GM12878 (cell line): ENCODE measurements around the gene MYO18B. TPM values are rescaled to one million over a fixed set of nuclear protein-coding genes. Genes with fewer than 3 reads are reported as not detected.

Experiments used
- ATAC-seq: fragments of 200-7000 bp; cut with Tn5 transposase; 3 replicates; pipeline ENCODE4 v1.9.1; 2020; ENCODE audit warnings: mild to moderate bottlenecking, moderate library complexity
- BruUV-seq: library from RNA; stranded (reverse); fragments of 400-500 nt; replicated peaks from 2 replicates; lab custom pipeline; 2021; lab: Mats Ljungman, UMichigan
- CTCF ChIA-PET: fragments of 300-600 bp; sonication (Branson Sonifier 250); formaldehyde crosslinking; extraction: SDS; loops from one replicate; lab custom pipeline; 2021; ENCODE audit warnings: inconsistent platforms; lab: Yijun Ruan, JAX
- POLR2A ChIA-PET: fragments of 350-600 bp; formaldehyde crosslinking; extraction: SDS; loops from one replicate; lab custom pipeline; 2021; ENCODE audit warnings: inconsistent platforms; lab: Charles Lee
- RAD21 ChIA-PET: fragments of 300-600 bp; sonication (Branson Sonifier 250); formaldehyde crosslinking; loops from one replicate; lab custom pipeline; 2023; ENCODE audit warnings: antibody characterized with exemption; ENCODE audit not compliant: unreplicated experiment; lab: Charles Lee
- SMC1A ChIA-PET: fragments of 300-600 bp; sonication (Branson Sonifier 250); formaldehyde crosslinking; loops from one replicate; lab custom pipeline; 2023; ENCODE audit not compliant: unreplicated experiment, uncharacterized antibody; lab: Charles Lee
- DNase-seq: peaks from one replicate; pipeline ENCODE4 v3.0.0-alpha.2; 2011; ENCODE audit warnings: low read depth, low spot score
- FAIRE-seq: peaks from 3 replicates; lab custom pipeline; 2011; peaks lifted over from hg19 to GRCh38; lab: Jason Lieb, UNC
- H2AFZ ChIP-seq: 2 replicates; pipeline ENCODE4 v1.6.0; 2011; ENCODE audit warnings: low read depth, low read length, control low read depth; ENCODE audit not compliant: control insufficient read depth
- H3K27ac ChIP-seq: 2 replicates; pipeline ENCODE4 v1.5.1; 2011; ENCODE audit warnings: control low read depth; ENCODE audit not compliant: control insufficient read depth, insufficient read depth
- H3K27me3 ChIP-seq, 2 experiments: replicated peaks in 1 of 2; 2 replicates each; pipeline versions ENCODE4 v1.6.0 to v1.6.1; 2011; ENCODE audit warnings: low read length in 1 of 2; ENCODE audit not compliant: control insufficient read depth in 2 of 2, insufficient read depth in 2 of 2
- H3K36me3 ChIP-seq, 2 experiments: 2 replicates each; pipeline ENCODE4 v1.5.1; 2011; ENCODE audit warnings: low read length in 1 of 2; ENCODE audit not compliant: control insufficient read depth in 2 of 2, insufficient read depth in 2 of 2
- H3K4me1 ChIP-seq: 2 replicates; pipeline ENCODE4 v1.6.1; 2011; ENCODE audit warnings: mild to moderate bottlenecking, low read length, moderate library complexity, mixed read lengths; ENCODE audit not compliant: control insufficient read depth, insufficient read depth
- H3K4me2 ChIP-seq: 2 replicates; pipeline ENCODE4 v1.6.0; 2011; ENCODE audit warnings: control low read depth; ENCODE audit not compliant: control insufficient read depth, insufficient read depth
- H3K4me3 ChIP-seq: fragments of 200-600 bp; sonication (generic); 2 replicates; pipeline ENCODE4 v1.5.1; 2016
- H3K79me2 ChIP-seq: 2 replicates; pipeline ENCODE4 v1.6.0; 2011; ENCODE audit warnings: low read length; ENCODE audit not compliant: control insufficient read depth, insufficient read depth
- H3K9ac ChIP-seq: 2 replicates; pipeline ENCODE4 v1.8.0; 2011; ENCODE audit warnings: low read length, control low read depth, mixed read lengths; ENCODE audit not compliant: control insufficient read depth, insufficient read depth
- H3K9me3 ChIP-seq: replicated peaks from 3 replicates; pipeline ENCODE4 v1.5.1; 2011; ENCODE audit warnings: mild to moderate bottlenecking, low read length; ENCODE audit not compliant: control insufficient read depth, insufficient read depth
- H4K20me1 ChIP-seq: 2 replicates; pipeline ENCODE4 v1.6.0; 2011; ENCODE audit not compliant: control insufficient read depth, insufficient read depth
- EZH2 ChIP-seq: IDR thresholded peaks from 2 replicates; pipeline ENCODE4 v1.6.1; 2012; ENCODE audit warnings: low read depth, mild to moderate bottlenecking, control low read depth, inconsistent platforms, low read length, borderline replicate concordance; ENCODE audit not compliant: control insufficient read depth
- FOS ChIP-seq: IDR thresholded peaks from 3 replicates; pipeline ENCODE4 v1.6.1; 2011; ENCODE audit warnings: borderline replicate concordance; ENCODE audit not compliant: insufficient read length; ENCODE audit errors: extremely low read depth
- HDAC6 ChIP-seq: fragments of 200-600 bp; sonication (generic); IDR thresholded peaks from one replicate; pipeline ENCODE4 v1.8.0; 2017; ENCODE audit warnings: antibody characterized with exemption; ENCODE audit not compliant: unreplicated experiment
- LARP7 ChIP-seq: fragments of 450-650 bp; IDR thresholded peaks from 2 replicates; pipeline ENCODE4 v1.6.1; 2017; ENCODE audit warnings: mild to moderate bottlenecking
- MYB ChIP-seq: fragments of 150-350 bp; IDR thresholded peaks from 2 replicates; pipeline ENCODE4 v1.6.1; 2014; ENCODE audit warnings: mild to moderate bottlenecking, low read depth, low read length, borderline replicate concordance
- NFXL1 ChIP-seq: fragments of 450-650 bp; IDR thresholded peaks from 2 replicates; pipeline ENCODE4 v1.6.1; 2017; ENCODE audit warnings: antibody characterized with exemption, mild to moderate bottlenecking, borderline replicate concordance
- NR2F1 ChIP-seq: fragments of 450-650 bp; conservative IDR thresholded peaks from 2 replicates; pipeline ENCODE4 v1.6.1; 2017; ENCODE audit warnings: mild to moderate bottlenecking
- POLR2AphosphoS2 ChIP-seq: IDR thresholded peaks from 2 replicates; pipeline ENCODE4 v1.6.1; 2011; ENCODE audit warnings: low read depth, mild to moderate bottlenecking, low read length, improper control_type of control experiment, moderate library complexity
- POLR2AphosphoS5 ChIP-seq: IDR thresholded peaks from 2 replicates; pipeline ENCODE4 v1.6.1; 2011; ENCODE audit warnings: mild to moderate bottlenecking, low read length, inconsistent platforms
- SIN3A ChIP-seq: IDR thresholded peaks from 2 replicates; pipeline ENCODE4 v1.6.1; 2012; ENCODE audit warnings: low read depth, low read length, improper control_type of control experiment
- SMARCA5 ChIP-seq: fragments of 450-650 bp; IDR thresholded peaks from 2 replicates; pipeline ENCODE4 v1.6.1; 2017; ENCODE audit warnings: mild to moderate bottlenecking
- SMC3 ChIP-seq: IDR thresholded peaks from 2 replicates; pipeline ENCODE4 v1.6.1; 2011; ENCODE audit warnings: low read length, improper control_type of control experiment, borderline replicate concordance
- SP1 ChIP-seq: IDR thresholded peaks from one replicate; pipeline ENCODE4 v1.6.1; 2011; ENCODE audit warnings: low read depth, low read length
- SREBF2 ChIP-seq: IDR thresholded peaks from 2 replicates; pipeline ENCODE4 v1.6.1; 2012; ENCODE audit warnings: mild to moderate bottlenecking, low read length
- TARDBP ChIP-seq: IDR thresholded peaks from 2 replicates; pipeline ENCODE4 v1.6.1; 2016; ENCODE audit warnings: borderline replicate concordance
- TBL1XR1 ChIP-seq: IDR thresholded peaks from 2 replicates; pipeline ENCODE4 v1.6.1; 2012; ENCODE audit warnings: low read depth, low read length, improper control_type of control experiment
- YBX1 ChIP-seq: fragments of 450-650 bp; IDR thresholded peaks from 2 replicates; pipeline ENCODE4 v1.6.1; 2016; ENCODE audit warnings: antibody characterized with exemption
- ZNF24 ChIP-seq: fragments of 450-650 bp; IDR thresholded peaks from 2 replicates; pipeline ENCODE4 v1.6.1; 2017; ENCODE audit warnings: antibody characterized with exemption, mild to moderate bottlenecking
- WGBS: methylation state at CpG from one replicate; pipeline ENCODE4 v1.1.6; 2016; ENCODE audit warnings: low lambda C conversion rate; ENCODE audit not compliant: insufficient replicate concordance, insufficient coverage; ENCODE audit errors: missing lambda C conversion rate; 5-methylcytosine and 5-hydroxymethylcytosine counted together
- in situ Hi-C: fragments of 300-500 bp; cut with MboI; formaldehyde crosslinking; loops from 9 replicates; pipeline ENCODE4 v1.14.3; 2018; ENCODE audit warnings: mixed read lengths
- intact Hi-C: fragments of 100-400 bp; cut with micrococcal nuclease; formaldehyde crosslinking; loops from one replicate; pipeline ENCODE4 v1.14.2; 2022; ENCODE audit not compliant: unreplicated experiment
- polyA plus RNA-seq, 11 experiments: library from polyadenylated mRNA; depleted of rRNA in 4 of 11; unstranded in 6 of 11; stranded (reverse) in 5 of 11; fragments of >200 nt; fragmentation: Nextera tagmentation in 4 of 11; fragmentation: Illumina TruSeq in 1 of 11; extraction: Ambion mirVana in 4 of 11; extraction: Trizol in 1 of 11; gene quantifications; 1 replicate in 1 of 11; 2 replicates in 10 of 11; pipeline versions ENCODE4 v1.2.1 to v1.2.3, GENCODE V29; 2011 to 2016; ENCODE audit warnings: inconsistent platforms in 2 of 11, missing spikeins in 2 of 11, low read depth in 1 of 11
- total RNA-seq, 4 experiments: library from RNA; depleted of rRNA in 3 of 4; stranded (reverse); fragments of >200 nt in 3 of 4; fragmentation: Illumina TruSeq in 1 of 4; extraction: Trizol in 1 of 4; gene quantifications; 2 replicates each; pipeline versions ENCODE4 v1.2.1 to v1.2.3, GENCODE V29; 2013 to 2021
- TF ChIP-seq, protein P1 (sequence below): fragments of 450-650 bp; IDR thresholded peaks from 2 replicates; pipeline ENCODE4 v1.6.1; 2018; ENCODE audit warnings: borderline replicate concordance, mild to moderate bottlenecking; ENCODE audit not compliant: partially characterized antibody
- TF ChIP-seq, protein P2 (sequence below), 3 experiments: IDR thresholded peaks in 2 of 3; conservative IDR thresholded peaks in 1 of 3; 2 replicates each; pipeline ENCODE4 v1.5.1; 2011; ENCODE audit warnings: low read depth in 3 of 3, low read length in 3 of 3, mild to moderate bottlenecking in 3 of 3, control low read depth in 2 of 3, moderate library complexity in 2 of 3, inconsistent platforms in 1 of 3, mixed read lengths in 1 of 3; ENCODE audit not compliant: control insufficient read depth in 2 of 3, insufficient read depth in 1 of 3; ENCODE audit errors: extremely low read depth in 1 of 3

Gene MYO18B
- total and polyA plus RNA-seq, 10 of the 15 experiments (the other 5 are each of a cell fraction or from before 2014, with no cell fraction given) = 0.05 to 2.1 (median 0.51) TPM; not detected in 1

DNA sequence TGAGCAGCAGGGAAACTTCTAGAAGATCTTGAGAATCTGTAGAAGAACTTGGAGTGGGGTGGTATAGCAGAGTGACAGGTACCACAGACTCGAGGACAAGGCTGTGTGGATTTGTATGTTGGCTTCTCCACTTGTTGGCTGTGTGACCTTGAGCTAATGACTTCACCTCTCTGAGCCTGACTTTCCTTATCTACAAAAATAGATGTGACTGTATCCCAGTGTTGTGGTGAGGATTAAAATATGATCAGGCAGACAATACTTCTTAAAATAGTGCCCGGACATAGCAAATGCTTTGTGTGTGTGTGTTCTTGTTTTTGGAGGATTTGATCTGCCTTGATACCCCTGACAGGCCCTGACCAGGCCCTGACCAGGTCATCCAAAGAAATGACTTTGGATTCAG lies 40.8 kb downstream of the MYO18B start:
- H4K20me1 ChIP-seq = no peaks in the 10 kb centered on the region
- H3K4me2 ChIP-seq = no peak overlapping the region
- no peaks in the 10 kb centered on the region; the same call in 2 of the 3 replicates for H3K9me3 ChIP-seq
- SMC1A ChIA-PET = no interaction called here
- no TSS peak for BruUV-seq
- no peak overlapping the region for H3K9ac ChIP-seq
- RAD21 ChIA-PET = no interaction called here
- H3K79me2 ChIP-seq = no peaks in the 10 kb centered on the region
- in situ Hi-C loops = loop anchor here (5.0 kb wide), 1 partner anchor 549 kb away; no protein-coding TSS in a partner anchor
- H2AFZ ChIP-seq = no peak overlapping the region
- TF ChIP-seq LARP7 = no peak
- no peak for TF ChIP-seq ZNF24
- no peak for TF ChIP-seq NFXL1
- TF ChIP-seq SIN3A = no peak
- TF ChIP-seq FOS = no peak
- TF ChIP-seq, protein P1, sequence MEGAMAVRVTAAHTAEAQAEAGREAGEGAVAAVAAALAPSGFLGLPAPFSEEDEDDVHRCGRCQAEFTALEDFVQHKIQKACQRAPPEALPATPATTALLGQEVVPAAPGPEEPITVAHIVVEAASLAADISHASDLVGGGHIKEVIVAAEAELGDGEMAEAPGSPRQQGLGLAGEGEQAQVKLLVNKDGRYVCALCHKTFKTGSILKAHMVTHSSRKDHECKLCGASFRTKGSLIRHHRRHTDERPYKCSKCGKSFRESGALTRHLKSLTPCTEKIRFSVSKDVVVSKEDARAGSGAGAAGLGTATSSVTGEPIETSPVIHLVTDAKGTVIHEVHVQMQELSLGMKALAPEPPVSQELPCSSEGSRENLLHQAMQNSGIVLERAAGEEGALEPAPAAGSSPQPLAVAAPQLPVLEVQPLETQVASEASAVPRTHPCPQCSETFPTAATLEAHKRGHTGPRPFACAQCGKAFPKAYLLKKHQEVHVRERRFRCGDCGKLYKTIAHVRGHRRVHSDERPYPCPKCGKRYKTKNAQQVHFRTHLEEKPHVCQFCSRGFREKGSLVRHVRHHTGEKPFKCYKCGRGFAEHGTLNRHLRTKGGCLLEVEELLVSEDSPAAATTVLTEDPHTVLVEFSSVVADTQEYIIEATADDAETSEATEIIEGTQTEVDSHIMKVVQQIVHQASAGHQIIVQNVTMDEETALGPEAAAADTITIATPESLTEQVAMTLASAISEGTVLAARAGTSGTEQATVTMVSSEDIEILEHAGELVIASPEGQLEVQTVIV = no peak
- TF ChIP-seq SREBF2 = no peak
- TF ChIP-seq SP1 = no peak
- TF ChIP-seq, protein P2, sequence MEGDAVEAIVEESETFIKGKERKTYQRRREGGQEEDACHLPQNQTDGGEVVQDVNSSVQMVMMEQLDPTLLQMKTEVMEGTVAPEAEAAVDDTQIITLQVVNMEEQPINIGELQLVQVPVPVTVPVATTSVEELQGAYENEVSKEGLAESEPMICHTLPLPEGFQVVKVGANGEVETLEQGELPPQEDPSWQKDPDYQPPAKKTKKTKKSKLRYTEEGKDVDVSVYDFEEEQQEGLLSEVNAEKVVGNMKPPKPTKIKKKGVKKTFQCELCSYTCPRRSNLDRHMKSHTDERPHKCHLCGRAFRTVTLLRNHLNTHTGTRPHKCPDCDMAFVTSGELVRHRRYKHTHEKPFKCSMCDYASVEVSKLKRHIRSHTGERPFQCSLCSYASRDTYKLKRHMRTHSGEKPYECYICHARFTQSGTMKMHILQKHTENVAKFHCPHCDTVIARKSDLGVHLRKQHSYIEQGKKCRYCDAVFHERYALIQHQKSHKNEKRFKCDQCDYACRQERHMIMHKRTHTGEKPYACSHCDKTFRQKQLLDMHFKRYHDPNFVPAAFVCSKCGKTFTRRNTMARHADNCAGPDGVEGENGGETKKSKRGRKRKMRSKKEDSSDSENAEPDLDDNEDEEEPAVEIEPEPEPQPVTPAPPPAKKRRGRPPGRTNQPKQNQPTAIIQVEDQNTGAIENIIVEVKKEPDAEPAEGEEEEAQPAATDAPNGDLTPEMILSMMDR (IDR thresholded peaks at IDR 0.05 in 2 of 3, conservative IDR thresholded peaks at IDR 0.05 in 1 of 3; ENCODE audit: control insufficient read depth in 2 of 3, extremely low read depth in 1 of 3, insufficient read depth in 1 of 3, low read depth in 3 of 3, low read length in 3 of 3) = no peak
- TF ChIP-seq SMC3 = no peak
- no peak for TF ChIP-seq NR2F1
- TF ChIP-seq MYB = no peak
- TF ChIP-seq HDAC6 = no peak
- TF ChIP-seq TBL1XR1 = no peak
- no peak for TF ChIP-seq EZH2
- no peak for TF ChIP-seq YBX1
- TF ChIP-seq SMARCA5 = no peak
- no peak for TF ChIP-seq POLR2AphosphoS2
- TF ChIP-seq POLR2AphosphoS5 = no peak
- no peak for TF ChIP-seq TARDBP
- TF ChIP-seq, all 136 proteins: peak for 0
- CTCF ChIA-PET = no interaction called here
- no peak for FAIRE-seq
- no peaks in the 10 kb centered on the region for H3K36me3 ChIP-seq
- POLR2A ChIA-PET = interaction anchor here (0.6 kb wide), 1 partner anchor 239 kb away, joined by 4 read pairs; no protein-coding TSS in a partner anchor
- no peak overlapping the region for H3K4me3 ChIP-seq
- no peaks in the 10 kb centered on the region for H3K4me1 ChIP-seq
- 19% methylated on average over 2 of the region's 2 CpGs for WGBS
- no peaks in the 10 kb centered on the region; a peak in 2 of 4 replicates for H3K27me3 ChIP-seq
- intact Hi-C loops = no loop called here
- DNase-seq = no peak
- ATAC-seq = no peak
- no peak overlapping the region for H3K27ac ChIP-seq
